ENCODE data around the gene PHOX2B. TPM values are rescaled to one million over a fixed set of nuclear protein-coding genes. Genes with fewer than 3 reads are reported as not detected.
"Not testable (repeated sequence)": the region's sequence is repeated elsewhere in the genome, so short reads cannot be mapped to it uniquely, and the experiment has no call there.

The PHOX2B gene
- total RNA-seq, 4 donors from 2014 or later: 0.80 to 1.5 TPM; not detected in 2

DNA sequence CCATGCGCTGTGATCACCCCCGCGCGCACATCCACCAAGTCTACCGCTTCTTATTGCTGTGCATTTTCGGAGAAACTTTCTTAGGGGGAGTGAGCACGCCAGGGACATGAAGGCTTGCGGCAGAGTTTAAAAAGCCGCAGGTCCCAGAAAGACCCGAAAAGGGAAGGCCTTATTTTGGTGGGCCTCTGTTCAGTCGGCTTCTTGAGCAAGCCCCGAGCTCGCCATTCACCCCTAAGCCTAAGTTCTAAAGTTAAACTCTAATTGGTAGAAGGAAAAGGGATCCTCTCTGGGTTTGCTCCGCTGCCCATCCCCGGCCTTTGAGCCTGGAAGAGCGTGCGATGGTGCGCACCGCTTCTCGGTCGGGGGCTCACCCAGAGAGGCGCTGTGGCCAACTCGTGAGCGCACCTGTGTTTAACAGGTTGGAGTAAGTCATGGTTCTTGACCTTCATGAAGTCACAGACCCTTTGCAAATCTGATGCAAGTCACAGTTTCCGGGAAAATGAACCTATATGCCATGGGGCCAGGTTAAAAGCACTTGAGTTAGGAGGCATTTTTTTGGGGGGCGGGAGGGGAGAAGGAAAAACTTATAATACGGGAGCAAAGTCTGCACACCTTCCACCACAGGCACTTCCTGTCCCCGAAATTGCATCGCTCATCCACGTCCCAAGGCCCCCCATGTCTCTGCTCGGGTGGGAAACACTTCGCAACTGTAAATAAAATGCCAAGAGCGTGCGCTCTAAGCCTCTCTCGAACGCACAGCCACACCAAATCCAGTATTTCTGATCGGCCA, 1.9 kb downstream of the PHOX2B start:
- no peak for DNase-seq
- Histone ChIP-seq H3K4me3 (no peak overlapping the region), H3K27ac (no peak overlapping the region), H3K36me3 (no peaks in the 10 kb centered on the region), H3K27me3 (peaks cover 0 to 44% of the 10 kb centered on the region in 2 donors), H3K4me1 (no peaks in the 10 kb centered on the region), H3K9me3 (no peaks in the 10 kb centered on the region)
- TF ChIP-seq, protein P1, sequence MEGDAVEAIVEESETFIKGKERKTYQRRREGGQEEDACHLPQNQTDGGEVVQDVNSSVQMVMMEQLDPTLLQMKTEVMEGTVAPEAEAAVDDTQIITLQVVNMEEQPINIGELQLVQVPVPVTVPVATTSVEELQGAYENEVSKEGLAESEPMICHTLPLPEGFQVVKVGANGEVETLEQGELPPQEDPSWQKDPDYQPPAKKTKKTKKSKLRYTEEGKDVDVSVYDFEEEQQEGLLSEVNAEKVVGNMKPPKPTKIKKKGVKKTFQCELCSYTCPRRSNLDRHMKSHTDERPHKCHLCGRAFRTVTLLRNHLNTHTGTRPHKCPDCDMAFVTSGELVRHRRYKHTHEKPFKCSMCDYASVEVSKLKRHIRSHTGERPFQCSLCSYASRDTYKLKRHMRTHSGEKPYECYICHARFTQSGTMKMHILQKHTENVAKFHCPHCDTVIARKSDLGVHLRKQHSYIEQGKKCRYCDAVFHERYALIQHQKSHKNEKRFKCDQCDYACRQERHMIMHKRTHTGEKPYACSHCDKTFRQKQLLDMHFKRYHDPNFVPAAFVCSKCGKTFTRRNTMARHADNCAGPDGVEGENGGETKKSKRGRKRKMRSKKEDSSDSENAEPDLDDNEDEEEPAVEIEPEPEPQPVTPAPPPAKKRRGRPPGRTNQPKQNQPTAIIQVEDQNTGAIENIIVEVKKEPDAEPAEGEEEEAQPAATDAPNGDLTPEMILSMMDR (IDR thresholded peaks at IDR 0.05): no peak
- TF ChIP-seq POLR2A (IDR thresholded peaks at IDR 0.05): no peak

DNA sequence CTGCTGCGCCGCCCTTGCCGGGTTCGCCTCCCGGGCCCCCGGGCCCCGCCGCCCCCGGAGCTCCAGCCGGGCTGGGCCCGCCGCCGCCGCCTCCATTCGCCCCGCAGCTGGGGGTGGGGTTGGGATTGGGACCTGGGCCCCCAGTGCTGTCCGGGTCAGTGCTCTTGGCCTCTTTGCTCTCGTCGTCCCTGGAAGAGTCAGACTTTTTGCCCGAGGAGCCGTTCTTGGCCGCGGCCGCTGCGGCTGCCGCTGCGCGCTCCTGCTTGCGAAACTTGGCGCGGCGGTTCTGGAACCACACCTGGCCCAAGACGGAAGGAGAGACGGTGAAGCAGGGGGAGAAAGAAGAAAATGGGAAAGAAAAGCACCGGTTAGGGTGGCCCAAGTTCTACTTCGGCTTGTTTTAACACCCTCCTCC, 2.5 kb downstream of the PHOX2B start:
- Histone ChIP-seq H3K27ac (no peak overlapping the region), H3K36me3 (no peaks in the 10 kb centered on the region), H3K4me1 (no peaks in the 10 kb centered on the region), H3K4me3 (no peak overlapping the region), H3K9me3 (no peaks in the 10 kb centered on the region), H3K27me3 (peaks cover 0 to 38% of the 10 kb centered on the region in 2 donors)
- no peak for DNase-seq
- TF ChIP-seq POLR2A (IDR thresholded peaks at IDR 0.05): no peak
- TF ChIP-seq, protein P1 (IDR thresholded peaks at IDR 0.05): no peak

DNA sequence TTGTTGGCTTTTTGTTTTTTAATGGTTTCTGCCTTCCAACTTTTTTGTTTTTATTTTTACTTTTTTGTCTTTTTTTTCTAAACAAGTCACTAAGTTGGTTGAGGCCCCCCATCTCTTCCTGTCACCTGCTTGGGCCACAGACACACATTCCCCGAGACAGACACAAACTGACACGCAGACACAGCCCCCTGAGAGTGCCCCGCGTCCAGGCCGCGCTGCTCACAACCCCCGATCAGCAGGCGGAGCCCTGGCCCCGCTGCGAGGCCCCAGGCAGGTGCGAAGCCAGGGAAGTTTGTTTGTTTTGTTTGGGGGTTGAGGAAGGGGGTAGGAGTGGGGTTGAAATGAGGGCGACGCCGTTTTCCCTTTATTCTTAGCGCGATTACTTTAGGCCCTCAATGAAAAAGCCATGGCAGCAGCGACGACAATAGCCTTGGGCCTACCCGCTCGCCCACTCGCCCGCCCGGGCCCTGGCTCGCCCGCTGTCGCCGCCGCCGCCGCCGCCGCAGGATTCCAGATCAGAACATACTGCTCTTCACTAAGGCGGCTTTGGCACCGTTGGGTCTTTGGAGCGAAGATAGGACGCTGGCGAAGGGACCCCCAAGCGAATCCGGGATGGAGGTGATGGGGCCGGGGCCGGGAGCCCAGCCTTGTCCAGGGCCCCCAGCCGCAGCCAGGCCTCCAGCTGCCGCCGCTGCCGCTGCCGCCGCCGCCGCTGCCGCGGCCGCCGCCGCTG, 3.1 kb downstream of the PHOX2B start:
- TF ChIP-seq, protein P1 (IDR thresholded peaks at IDR 0.05): no peak
- TF ChIP-seq POLR2A (IDR thresholded peaks at IDR 0.05): no peak
- H3K27me3 ChIP-seq: peaks cover 0 to 35% of the 10 kb centered on the region in 2 donors
- H3K9me3 ChIP-seq: no peaks in the 10 kb centered on the region
- H3K4me3 ChIP-seq: no peak overlapping the region
- no peaks in the 10 kb centered on the region for H3K36me3 ChIP-seq
- no peak for DNase-seq
- H3K27ac ChIP-seq: no peak overlapping the region
- no peaks in the 10 kb centered on the region for H3K4me1 ChIP-seq

DNA sequence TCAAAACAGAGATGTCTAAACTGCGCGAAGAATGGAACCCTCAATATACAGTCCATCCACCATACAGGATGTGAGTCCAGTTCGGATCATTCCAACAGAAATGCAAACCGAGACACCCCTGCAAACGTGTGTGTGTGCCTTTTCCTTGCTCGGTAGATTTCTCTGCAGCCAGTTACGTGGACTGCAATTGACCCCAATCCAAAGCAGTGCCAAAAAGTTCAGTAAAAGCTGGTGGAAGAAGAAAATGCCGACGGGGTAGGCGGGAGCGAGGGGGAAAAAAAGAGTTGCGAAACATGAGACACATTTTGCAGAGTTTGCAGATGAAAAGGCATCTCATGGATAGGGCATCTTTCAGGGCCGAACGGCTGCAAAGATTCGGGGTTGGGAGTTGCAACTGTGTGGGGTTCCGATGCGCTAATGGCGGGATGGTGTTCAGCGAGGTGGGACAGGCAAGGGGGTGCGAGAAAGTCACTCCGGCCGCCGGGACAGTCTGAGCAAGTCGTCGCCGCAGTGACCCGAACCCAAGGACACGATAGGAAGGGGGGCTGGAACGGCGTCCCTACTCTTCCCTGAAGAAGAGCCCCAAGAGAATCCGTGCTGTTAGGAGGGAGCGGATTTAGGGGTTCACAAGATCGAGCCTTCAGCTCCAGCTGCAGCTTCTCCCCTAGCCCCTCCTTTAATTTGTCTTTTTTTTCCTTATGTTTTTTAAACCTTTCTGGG, 3.8 kb downstream of the PHOX2B start:
- no peaks in the 10 kb centered on the region for H3K36me3 ChIP-seq
- H3K9me3 ChIP-seq: no peaks in the 10 kb centered on the region
- no peak overlapping the region for H3K4me3 ChIP-seq
- H3K4me1 ChIP-seq: no peaks in the 10 kb centered on the region
- DNase-seq: no peak
- no peak overlapping the region for H3K27ac ChIP-seq
- TF ChIP-seq POLR2A (IDR thresholded peaks at IDR 0.05): no peak
- TF ChIP-seq, protein P1 (IDR thresholded peaks at IDR 0.05): no peak
- H3K27me3 ChIP-seq: peaks cover 0 to 30% of the 10 kb centered on the region in 2 donors

DNA sequence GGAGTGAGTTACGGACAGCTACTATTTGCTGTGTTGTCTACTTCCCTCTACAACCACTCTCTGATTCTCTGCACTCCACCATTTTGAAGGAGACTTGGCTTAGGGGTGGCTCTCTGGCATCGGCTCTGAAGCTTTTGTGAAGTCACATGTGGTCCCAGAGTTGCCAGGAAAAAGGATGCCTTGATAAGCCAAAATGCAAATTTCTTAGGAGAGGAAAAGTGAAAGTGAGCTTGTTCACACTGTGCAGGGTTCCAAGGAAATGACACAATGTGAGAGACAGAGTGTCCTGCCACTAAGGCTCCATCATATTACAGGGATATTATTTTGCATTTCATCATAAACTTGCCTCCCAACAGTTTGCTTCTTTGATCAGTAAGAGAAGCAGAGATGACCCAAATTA, 7.2 kb downstream of the PHOX2B start:
- Histone ChIP-seq H3K9me3 (no peaks in the 10 kb centered on the region), H3K36me3 (no peaks in the 10 kb centered on the region), H3K27me3 (peaks cover 0 to 7% of the 10 kb centered on the region in 2 donors), H3K4me1 (no peaks in the 10 kb centered on the region), H3K27ac (no peak overlapping the region), H3K4me3 (no peak overlapping the region)
- DNase-seq: no peak
- TF ChIP-seq POLR2A (IDR thresholded peaks at IDR 0.05): no peak
- TF ChIP-seq, protein P1 (IDR thresholded peaks at IDR 0.05): no peak

DNA sequence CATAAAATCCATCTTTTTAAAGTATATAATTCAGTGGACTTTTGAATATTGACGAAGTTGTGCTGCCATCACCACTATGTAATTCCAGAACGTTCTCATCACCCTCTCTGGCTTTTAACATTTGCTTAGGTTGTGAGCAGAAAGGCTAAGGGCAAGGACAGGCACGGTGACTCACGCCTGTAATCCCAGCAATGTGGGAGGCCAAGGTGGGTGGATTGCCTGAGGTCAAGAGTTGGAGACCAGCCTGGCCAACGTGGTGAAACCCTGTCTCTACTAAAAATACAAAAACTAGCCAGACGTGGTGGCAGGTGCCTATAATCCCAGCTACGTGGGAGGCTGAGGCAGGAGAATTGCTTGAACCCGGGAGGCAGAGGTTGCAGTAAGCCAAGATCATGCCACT, 11.0 kb downstream of the PHOX2B start:
- H3K27ac ChIP-seq, H3K9me3 ChIP-seq, H3K27me3 ChIP-seq, H3K4me3 ChIP-seq, DNase-seq, H3K4me1 ChIP-seq, H3K36me3 ChIP-seq: not testable (repeated sequence)
